HL-60 (cell line): Measurements from ENCODE around the gene SLC17A7.

Source experiments
- DNase-seq, 2 experiments: peaks; one replicate each; pipeline ENCODE4 v3.0.0-alpha.2; 2010 to 2020; ENCODE audit warnings: low read depth in 1 of 2, low spot score in 1 of 2
- H3K27ac ChIP-seq: fragments of 250-450 bp; sonication (Bioruptor Pico); replicated peaks from 2 replicates; pipeline ENCODE4 v1.5.1; 2020; ENCODE audit warnings: mild to moderate bottlenecking, moderate library complexity
- H3K27me3 ChIP-seq: fragments of 250-450 bp; sonication (Bioruptor Pico); 2 replicates; pipeline ENCODE4 v1.5.1; 2021; ENCODE audit warnings: mild to moderate bottlenecking, moderate library complexity; ENCODE audit not compliant: insufficient read depth, poor library complexity, severe bottlenecking
- H3K4me3 ChIP-seq: replicated peaks from 2 replicates; pipeline ENCODE4 v1.5.1; 2011; ENCODE audit warnings: mild to moderate bottlenecking, control low read depth, low read length; ENCODE audit not compliant: insufficient read depth
- GABPA ChIP-seq: IDR thresholded peaks from 2 replicates; pipeline ENCODE4 v1.6.1; 2012; ENCODE audit warnings: low read depth
- POLR2AphosphoS5 ChIP-seq: IDR thresholded peaks from 2 replicates; pipeline ENCODE4 v1.6.1; 2012; ENCODE audit warnings: low read depth
- SPI1 ChIP-seq: IDR thresholded peaks from 2 replicates; pipeline ENCODE4 v1.6.1; 2012; ENCODE audit warnings: low read depth, mild to moderate bottlenecking, borderline replicate concordance
- TF ChIP-seq, protein P1 (sequence below): IDR thresholded peaks from one replicate; pipeline ENCODE4 v1.5.1; 2011; ENCODE audit warnings: low read length, control low read depth, inconsistent platforms; ENCODE audit not compliant: insufficient read depth
- TF ChIP-seq, protein P2 (sequence below): IDR thresholded peaks from 2 replicates; pipeline ENCODE4 v1.6.1; 2012; ENCODE audit warnings: low read depth; ENCODE audit not compliant: insufficient replicate concordance

Gene SLC17A7

DNA sequence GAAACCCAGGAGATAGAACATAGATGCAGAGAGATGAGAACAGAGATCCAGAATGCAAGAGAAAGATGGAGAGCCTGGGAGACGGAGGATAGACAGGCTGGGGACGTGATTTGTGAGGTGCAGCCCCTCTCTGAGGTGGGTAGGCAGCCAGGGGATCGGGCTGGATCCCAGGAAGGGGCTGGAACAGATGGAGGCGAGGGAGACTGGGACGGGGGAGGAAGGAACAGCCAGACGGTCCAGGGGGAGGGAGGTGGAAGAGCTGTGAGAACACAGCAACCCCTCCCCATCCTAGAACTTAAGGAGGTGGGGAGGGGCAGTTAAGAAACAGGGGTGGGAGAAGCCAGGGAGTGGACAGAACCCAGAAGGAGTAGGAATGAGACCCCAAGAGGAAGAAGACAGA, 3.1 kb downstream of the SLC17A7 start:
- TF ChIP-seq GABPA, result no peak
- TF ChIP-seq, protein P1, sequence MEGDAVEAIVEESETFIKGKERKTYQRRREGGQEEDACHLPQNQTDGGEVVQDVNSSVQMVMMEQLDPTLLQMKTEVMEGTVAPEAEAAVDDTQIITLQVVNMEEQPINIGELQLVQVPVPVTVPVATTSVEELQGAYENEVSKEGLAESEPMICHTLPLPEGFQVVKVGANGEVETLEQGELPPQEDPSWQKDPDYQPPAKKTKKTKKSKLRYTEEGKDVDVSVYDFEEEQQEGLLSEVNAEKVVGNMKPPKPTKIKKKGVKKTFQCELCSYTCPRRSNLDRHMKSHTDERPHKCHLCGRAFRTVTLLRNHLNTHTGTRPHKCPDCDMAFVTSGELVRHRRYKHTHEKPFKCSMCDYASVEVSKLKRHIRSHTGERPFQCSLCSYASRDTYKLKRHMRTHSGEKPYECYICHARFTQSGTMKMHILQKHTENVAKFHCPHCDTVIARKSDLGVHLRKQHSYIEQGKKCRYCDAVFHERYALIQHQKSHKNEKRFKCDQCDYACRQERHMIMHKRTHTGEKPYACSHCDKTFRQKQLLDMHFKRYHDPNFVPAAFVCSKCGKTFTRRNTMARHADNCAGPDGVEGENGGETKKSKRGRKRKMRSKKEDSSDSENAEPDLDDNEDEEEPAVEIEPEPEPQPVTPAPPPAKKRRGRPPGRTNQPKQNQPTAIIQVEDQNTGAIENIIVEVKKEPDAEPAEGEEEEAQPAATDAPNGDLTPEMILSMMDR, result no peak
- Histone ChIP-seq H3K4me3 (no peak overlapping the region), H3K27me3 (peaks cover 59% of the 10 kb centered on the region), H3K27ac (no peak overlapping the region)
- no peak for DNase-seq

DNA sequence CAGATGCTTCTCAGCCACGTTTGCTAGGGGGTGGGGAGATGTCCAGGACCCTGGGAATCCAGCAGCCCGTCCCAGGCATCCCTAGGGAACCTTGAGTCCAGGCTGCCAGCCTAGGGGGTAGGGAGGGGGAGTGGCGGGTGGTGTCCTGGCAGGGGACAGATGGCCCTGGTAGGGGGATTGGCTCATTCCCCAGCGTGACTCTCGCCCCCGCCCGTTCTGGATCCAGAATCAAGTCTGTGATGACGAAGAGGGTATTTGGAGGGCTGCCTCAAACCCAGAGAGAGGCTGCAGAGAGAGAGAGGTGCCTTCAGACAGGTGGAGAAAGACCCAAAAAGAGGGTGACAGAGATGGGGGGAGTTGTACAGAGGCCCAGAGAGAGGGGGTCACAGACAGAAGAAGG, 4.1 kb downstream of the SLC17A7 start:
- H3K27me3 ChIP-seq, result peaks cover 56% of the 10 kb centered on the region
- H3K4me3 ChIP-seq, result no peak overlapping the region
- no peak for TF ChIP-seq SPI1
- TF ChIP-seq, protein P1, result no peak
- no peak for DNase-seq
- H3K27ac ChIP-seq, result no peak overlapping the region

DNA sequence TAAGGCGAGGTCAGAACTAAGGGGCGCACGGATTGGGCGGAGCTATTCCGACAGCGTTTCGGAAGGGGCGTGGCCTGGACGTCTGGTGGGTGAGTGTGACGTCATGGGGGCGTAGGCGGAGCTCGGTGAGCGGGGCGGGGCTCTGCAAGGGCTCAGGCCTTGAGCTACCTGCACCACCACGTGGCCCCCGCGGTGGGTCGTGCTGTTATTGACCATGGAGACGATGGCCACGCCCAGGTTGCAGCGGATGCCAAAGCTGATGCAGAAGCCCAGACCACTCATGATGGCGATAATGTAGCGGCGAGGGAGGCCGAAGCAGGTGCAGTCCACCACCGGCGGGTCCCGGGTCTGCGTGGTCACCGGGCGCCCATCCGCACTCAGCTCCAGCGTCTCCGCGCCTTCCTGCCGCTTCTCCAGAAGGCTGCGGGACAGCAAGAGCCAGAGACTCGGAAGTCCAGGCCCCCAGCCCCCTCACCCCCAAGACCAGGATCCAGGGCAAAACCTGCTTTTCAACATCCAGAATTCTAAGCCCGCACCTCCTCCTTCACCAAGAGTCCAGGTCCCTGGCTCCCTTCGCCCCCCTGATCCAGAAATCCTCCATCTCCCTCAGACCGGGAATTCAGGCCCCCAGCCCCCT, 4.8 kb downstream of the SLC17A7 start:
- H3K27me3 ChIP-seq, result peaks cover 50% of the 10 kb centered on the region
- H3K27ac ChIP-seq, result no peak overlapping the region
- DNase-seq, result no peak
- TF ChIP-seq GABPA (no peak), POLR2AphosphoS5 (no peak), SPI1 (no peak)
- TF ChIP-seq, protein P1, result no peak
- TF ChIP-seq, protein P2, sequence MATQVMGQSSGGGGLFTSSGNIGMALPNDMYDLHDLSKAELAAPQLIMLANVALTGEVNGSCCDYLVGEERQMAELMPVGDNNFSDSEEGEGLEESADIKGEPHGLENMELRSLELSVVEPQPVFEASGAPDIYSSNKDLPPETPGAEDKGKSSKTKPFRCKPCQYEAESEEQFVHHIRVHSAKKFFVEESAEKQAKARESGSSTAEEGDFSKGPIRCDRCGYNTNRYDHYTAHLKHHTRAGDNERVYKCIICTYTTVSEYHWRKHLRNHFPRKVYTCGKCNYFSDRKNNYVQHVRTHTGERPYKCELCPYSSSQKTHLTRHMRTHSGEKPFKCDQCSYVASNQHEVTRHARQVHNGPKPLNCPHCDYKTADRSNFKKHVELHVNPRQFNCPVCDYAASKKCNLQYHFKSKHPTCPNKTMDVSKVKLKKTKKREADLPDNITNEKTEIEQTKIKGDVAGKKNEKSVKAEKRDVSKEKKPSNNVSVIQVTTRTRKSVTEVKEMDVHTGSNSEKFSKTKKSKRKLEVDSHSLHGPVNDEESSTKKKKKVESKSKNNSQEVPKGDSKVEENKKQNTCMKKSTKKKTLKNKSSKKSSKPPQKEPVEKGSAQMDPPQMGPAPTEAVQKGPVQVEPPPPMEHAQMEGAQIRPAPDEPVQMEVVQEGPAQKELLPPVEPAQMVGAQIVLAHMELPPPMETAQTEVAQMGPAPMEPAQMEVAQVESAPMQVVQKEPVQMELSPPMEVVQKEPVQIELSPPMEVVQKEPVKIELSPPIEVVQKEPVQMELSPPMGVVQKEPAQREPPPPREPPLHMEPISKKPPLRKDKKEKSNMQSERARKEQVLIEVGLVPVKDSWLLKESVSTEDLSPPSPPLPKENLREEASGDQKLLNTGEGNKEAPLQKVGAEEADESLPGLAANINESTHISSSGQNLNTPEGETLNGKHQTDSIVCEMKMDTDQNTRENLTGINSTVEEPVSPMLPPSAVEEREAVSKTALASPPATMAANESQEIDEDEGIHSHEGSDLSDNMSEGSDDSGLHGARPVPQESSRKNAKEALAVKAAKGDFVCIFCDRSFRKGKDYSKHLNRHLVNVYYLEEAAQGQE, result no peak
- H3K4me3 ChIP-seq, result no peak overlapping the region

DNA sequence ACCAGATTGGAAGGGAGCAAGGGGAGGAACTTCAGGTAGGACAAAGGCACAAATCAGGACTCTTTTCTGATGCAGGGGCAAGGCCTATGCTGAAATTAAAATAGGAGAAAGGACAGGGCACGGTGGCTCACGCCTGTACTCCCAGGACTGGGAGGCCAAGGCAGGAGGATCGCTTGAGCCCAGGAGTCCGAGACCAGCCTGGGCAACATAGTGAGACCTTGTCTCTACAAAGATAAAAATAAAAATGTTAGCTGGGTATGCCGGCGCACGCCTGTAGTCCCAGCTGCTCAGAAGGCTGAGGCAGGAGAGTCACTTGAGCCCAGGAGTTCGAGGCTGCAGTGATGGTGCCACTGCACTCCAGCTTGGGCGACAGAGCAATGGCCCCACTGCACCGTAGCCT, 5.7 kb downstream of the SLC17A7 start:
- DNase-seq, result no peak
- Histone ChIP-seq H3K4me3 (no peak overlapping the region), H3K27ac (no peak overlapping the region), H3K27me3 (peaks cover 51% of the 10 kb centered on the region)
- TF ChIP-seq GABPA (no peak), POLR2AphosphoS5 (no peak), SPI1 (no peak)
- TF ChIP-seq, protein P1, result no peak
- TF ChIP-seq, protein P2, result no peak
